HS-5 (cell line): Measurements from ENCODE around the gene ADAMTS13.
"Not testable (repeated sequence)": the region's sequence is repeated elsewhere in the genome, so short reads cannot be mapped to it uniquely, and the experiment has no call there.

Experiments used
- DNase-seq: peaks from one replicate; pipeline ENCODE4 v3.0.0-alpha.2; 2012; ENCODE audit warnings: low read depth

ADAMTS13 gene

GRCh38 chr9:133421615-133422542 lies at the start of gene ADAMTS13:
TSS of gene ADAMTS13 (plus strand) at chr9:133422367. CDS start at chr9:133422444, 77 bp downstream.
- no peak for DNase-seq

GRCh38 chr9:133374612-133375115 lies 47.5 kb upstream of the ADAMTS13 start:
- peak; percentile 46 for DNase-seq

GRCh38 chr9:133375116-133375723 lies 46.9 kb upstream of the ADAMTS13 start:
- DNase-seq = no peak

DNA sequence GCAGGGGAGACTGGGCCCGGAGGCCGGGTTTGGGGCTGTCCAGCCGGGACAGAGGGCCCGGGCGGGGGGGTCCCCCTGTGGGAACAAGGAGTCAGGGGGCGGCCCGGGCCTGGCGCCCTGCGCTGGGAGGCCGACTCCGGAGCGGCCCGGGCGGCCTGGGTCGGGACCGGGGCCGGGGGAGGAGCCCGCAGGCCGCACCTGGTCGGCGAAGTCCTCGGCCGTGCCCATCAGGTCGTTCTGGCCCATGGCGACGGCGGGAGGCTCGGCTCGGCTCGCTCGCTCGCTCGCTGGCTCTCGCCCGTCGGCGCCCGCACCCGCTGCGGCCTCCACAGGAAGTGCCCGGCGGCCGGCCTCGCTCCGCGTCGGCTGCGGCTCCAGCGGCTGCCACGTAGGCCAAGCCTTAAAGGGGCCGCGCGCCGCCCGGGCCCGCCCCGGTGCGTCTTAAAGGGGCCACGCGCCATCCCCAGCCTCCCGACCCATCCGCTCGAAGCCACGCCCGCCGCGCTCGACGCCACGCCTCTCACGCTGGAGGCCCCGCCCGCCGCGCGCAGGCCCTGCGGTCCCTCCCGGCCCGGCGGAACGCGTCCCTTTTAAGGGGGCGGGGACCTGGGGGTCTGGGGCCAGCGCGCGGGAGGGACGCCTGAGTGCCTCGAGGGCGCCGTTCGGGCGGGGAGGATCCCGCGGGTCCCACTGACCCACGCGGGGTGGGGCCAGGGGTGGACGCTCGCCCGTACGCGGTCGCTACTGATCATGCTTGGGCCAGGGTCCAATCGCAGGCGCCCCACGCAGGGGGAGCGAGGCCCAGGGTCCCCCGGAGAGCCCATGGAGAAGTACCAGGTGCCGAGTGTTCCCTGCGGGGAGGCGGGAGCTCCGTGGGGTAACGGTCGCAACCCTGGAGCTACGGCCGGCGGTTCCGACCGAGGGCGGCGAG lies 46.2 kb upstream of the ADAMTS13 start, which contains the start of the genes STKLD1 and SURF4:
TSS of gene STKLD1 (plus strand) at position 643 of the 931 bp plus-strand sequence. CDS start at position 751, 108 bp downstream.
TSS of gene SURF4 (minus strand) at position 337 of the 931 bp plus-strand sequence. CDS start at position 246, 91 bp downstream.
- DNase-seq = peak; percentile 70

DNA sequence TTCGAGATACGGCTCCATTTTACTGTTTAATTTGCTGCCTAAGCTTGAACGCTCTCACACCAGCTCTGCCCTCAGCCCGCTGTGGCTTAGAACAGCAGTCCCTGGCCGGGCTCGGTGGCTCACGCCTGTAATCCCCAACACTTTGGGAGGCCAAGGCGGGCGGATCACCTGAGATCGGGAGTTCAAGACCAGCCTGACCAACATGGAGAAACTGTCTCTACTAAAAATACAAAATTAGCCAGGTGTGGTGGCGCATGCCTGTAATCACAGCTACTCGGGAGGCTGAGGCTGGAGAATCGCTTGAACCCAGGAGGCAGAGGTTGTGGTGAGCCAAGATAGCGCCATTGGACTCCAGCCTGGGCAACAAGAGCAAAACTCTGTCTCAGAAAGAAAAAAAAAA lies 44.9 kb upstream of the ADAMTS13 start:
- not testable (repeated sequence) for DNase-seq

- peak; percentile 37 for DNase-seq
Observed at GRCh38 chr9:133377721-133378216, 44.4 kb upstream of the ADAMTS13 start.

- DNase-seq = no peak
Observed at GRCh38 chr9:133378408-133378962, 43.7 kb upstream of the ADAMTS13 start.

DNA sequence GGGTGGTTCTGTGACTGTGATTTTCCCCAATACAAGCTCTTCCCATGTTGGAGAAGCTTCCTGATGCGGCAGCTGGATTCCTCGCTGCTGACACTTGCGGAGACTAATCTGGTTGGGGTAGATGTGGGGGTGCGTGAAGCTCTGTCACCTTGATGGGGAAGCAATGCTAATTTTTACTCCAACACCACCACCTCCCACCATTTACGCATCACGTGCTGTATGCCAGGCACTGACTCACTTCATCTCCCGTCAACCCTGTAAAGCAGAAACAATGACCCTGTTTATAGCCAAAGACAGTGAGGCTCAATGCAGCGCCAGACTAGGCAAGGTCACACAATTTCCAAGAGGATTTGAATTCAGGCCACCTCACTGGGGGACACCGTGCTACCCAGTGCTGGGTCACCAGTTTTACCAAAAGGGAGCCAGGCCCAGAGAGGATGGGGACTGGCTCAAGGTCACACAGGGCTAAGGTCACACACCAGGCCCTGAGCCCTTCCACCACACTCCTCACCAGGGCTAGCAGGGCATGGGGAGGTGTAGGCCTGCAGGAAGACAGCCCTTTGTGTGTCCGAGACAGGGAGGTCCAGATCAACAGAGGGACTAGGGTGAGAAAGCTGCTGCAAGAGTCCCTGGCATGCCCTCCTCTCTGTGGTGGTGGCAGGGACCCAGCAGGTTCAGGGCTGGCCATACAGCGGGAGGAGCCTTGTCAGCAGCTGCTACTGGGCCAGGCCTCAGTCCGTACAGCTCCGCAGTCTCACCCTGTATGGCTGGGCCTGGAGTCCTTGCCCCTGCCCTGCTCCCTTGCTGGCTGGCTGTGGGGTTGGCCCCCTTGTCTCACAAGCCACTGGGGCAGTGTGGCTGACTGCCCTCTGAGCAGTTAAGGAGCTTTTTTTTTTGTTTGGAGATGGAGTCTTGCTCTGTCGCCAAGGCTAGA lies 42.7 kb upstream of the ADAMTS13 start:
- no peak for DNase-seq

GRCh38 chr9:133380734-133381133 lies 41.4 kb upstream of the ADAMTS13 start:
- no peak for DNase-seq

DNA sequence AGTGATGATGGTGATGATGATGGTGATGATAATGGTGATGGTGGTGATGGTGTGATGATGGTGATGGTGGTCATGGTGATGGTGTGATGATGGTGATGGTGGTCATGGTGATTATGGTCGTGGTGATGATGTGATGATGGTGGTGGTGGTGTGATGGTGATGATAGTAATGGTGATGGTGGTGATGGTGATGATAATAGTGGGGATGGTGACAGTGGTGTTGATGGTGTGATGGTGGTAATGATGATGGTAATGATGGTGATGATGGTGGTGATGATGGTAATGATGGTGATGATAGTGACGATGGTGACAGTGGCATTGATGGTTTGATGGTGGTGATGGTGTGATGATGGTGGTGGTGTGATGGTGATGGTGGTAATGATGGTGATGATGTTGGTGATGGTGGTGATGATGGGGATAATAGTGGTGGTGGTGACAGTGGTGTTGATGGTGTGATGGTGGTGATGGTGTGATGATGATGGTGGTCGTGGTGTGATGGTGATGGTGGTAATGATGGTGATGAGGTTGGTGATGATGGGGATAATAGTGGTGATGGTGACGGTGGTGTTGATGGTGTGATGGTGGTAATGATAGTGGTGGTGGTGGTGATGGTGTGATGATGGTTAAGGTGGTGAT lies 39.5 kb upstream of the ADAMTS13 start:
- no peak for DNase-seq

DNA sequence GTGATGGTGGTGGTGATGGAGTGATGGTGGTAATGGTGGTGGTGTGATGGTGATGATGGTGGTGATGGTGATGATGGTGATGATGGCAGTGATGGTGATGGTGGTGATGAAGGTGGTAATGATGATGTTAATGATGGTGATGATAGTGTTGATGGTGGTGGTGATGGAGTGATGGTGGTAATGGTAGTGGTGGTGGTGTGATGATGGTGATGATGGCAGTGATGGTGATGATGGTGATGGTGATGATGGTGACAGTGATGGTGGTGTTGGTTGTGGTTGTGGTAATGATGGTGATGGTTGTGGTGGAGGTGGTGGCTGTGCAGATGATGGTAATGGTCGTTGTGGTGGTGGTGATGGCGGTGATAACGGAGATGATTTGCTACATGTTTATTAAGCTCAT lies 38.7 kb upstream of the ADAMTS13 start:
- DNase-seq = no peak

DNA sequence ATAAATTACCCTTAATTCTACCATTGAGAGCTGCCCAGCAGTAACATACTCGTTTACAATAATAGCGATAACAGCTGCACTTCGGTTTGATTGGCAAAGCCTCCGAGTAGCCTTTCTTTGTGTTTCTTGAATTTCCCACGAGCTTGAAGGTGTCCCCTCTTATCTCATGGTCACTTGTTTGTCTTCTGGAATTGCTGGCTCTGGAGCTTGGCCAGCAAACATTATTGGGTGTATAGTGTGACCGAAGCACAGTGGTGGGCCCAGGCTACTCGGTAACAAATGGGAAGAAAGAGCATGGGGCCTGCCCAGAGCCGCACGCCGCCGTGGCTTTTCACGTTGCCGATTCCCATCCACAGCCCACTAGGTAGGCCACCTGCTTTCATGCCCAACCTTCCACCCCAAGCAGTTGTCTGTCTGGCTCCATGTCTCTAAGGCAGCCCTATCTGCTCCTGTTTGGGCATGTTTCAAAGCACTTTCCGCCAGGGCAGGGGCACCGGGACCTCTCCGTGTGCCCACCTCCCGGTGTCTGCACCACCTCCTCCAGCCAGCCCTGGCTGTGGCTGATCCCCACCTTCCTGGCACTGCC lies 37.3 kb upstream of the ADAMTS13 start:
- DNase-seq = no peak

GRCh38 chr9:133385452-133385851 lies 36.7 kb upstream of the ADAMTS13 start:
- no peak for DNase-seq

- DNase-seq = no peak
Observed at GRCh38 chr9:133386338-133386737, 35.8 kb upstream of the ADAMTS13 start.

DNA sequence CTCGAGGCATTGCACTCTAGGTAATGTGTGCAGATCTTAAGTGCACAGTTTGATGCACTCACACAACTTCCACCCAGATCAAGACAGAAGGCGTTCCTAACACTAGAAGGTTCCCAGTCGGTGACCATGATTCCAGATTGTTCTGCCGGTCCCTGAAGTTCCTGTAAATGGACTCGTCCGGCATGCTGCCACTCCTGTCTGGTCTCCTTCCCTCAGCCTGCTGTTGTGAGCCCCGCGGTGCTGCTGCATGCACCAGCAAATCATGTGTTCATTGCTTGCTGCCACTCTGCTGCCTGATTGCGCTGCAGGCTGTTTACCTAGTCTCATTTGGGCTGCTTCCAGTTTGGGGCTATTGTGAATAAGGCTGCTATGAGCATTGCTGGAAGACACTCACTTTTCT lies 34.5 kb upstream of the ADAMTS13 start:
- no peak for DNase-seq

DNA sequence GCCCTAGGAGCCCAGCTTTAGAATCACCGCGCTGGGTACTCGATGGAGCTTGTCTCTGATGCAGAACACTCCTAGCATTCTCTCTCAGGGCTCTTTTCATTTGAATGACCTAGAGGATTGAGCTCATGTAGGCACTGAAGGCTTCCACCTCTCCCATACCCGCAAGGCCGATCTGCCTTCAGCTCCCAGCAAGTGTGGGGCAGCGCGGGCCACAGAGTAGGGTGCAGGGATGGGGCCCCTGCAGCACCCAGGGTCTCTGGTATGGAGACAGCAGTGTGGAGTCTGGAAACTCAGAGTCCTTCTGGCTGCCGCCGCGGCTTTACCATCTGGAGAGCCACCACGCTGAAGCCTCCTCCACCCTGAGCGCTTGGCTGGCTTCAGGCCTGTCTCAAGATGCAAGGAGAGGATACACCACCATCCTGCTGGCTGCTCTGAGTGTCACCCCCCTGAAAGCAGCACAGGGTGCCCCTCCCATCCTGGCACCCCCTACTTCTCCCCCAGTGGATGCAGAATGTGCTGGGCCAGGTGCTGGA lies 33.1 kb upstream of the ADAMTS13 start:
- no peak for DNase-seq

DNA sequence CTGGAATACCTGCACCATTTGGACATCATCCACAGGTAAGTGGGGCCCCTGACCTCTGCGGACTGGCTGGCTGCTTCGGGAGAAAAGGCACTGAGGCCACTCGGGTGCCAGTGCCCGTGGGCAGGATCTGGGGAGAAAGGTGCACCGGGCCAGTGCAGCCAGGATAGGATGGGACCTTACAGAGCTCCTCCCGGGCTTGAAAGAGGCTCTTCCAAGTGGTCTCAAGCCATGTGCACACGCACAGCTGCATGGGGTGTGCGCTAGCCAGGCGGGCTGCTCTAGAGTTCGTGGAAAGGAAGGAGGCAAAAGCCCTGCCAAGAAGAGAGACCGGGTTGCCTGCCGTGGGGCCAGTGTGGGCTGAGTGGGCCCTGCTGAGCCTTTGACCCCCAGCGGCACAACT lies 32.6 kb upstream of the ADAMTS13 start:
- no peak for DNase-seq

- DNase-seq = no peak
Observed at GRCh38 chr9:133390713-133391112, 31.5 kb upstream of the ADAMTS13 start.

DNA sequence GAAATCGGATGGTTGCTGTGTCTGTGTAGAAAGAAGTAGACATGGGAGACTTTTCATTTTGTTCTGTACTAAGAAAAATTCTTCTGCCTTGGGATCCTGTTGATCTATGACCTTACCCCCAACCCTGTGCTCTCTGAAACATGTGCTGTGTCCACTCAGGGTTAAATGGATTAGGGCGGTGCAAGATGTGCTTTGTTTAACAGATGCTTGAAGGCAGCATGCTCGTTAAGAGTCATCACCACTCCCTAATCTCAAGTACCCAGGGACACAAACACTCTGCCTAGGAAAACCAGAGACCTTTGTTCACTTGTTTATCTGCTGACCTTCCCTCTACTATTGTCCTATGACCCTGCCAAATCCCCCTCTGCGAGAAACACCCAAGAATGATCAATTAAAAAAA lies 30.7 kb upstream of the ADAMTS13 start:
- not testable (repeated sequence) for DNase-seq
